Panc1 (cell line): ENCODE data around the gene FBXO17. TPM values are rescaled to one million over a fixed set of nuclear protein-coding genes. Genes with fewer than 3 reads are reported as not detected.

Experiments
- ATAC-seq: fragments of 200-7000 bp; cut with Tn5 transposase; 2 replicates; pipeline ENCODE4 v1.9.1; 2020; ENCODE audit warnings: mild to moderate bottlenecking, moderate library complexity
- BruUV-seq: library from RNA; stranded (reverse); fragments of 400-500 nt; replicated peaks from 2 replicates; lab custom pipeline; 2021; lab: Mats Ljungman, UMichigan
- CTCF ChIA-PET: fragments of 300-600 bp; sonication (Branson Sonifier 250); formaldehyde crosslinking; loops from one replicate; lab custom pipeline; 2022; ENCODE audit warnings: antibody characterized with exemption; lab: Charles Lee
- POLR2A ChIA-PET: fragments of 300-600 bp; sonication (Branson Sonifier 250); formaldehyde crosslinking; loops from one replicate; lab custom pipeline; 2022; ENCODE audit warnings: antibody characterized with exemption; lab: Charles Lee
- DNase-seq: peaks from one replicate; pipeline ENCODE4 v3.0.0-alpha.2; 2010; ENCODE audit warnings: low read depth, low spot score
- H3K27ac ChIP-seq: 2 replicates; pipeline ENCODE4 v1.5.1; 2011; ENCODE audit warnings: mild to moderate bottlenecking, low read length, inconsistent platforms
- H3K27me3 ChIP-seq: fragments of 200-500 bp; sonication (Bioruptor generic); 2 replicates; pipeline ENCODE4 v1.6.0; 2014; ENCODE audit warnings: low read length, inconsistent platforms; ENCODE audit not compliant: control insufficient read depth, insufficient read depth
- H3K36me3 ChIP-seq: fragments of 200-500 bp; sonication (Bioruptor generic); 2 replicates; pipeline ENCODE4 v1.5.1; 2014; ENCODE audit warnings: inconsistent platforms, mild to moderate bottlenecking, low read length, moderate library complexity; ENCODE audit not compliant: control insufficient read depth, insufficient read depth
- H3K4me1 ChIP-seq: 2 replicates; pipeline ENCODE4 v1.5.1; 2011; ENCODE audit warnings: inconsistent platforms, mild to moderate bottlenecking, low read length, moderate library complexity; ENCODE audit not compliant: control insufficient read depth, insufficient read depth
- H3K4me3 ChIP-seq, 2 experiments: 2 replicates each; pipeline ENCODE4 v1.5.1; 2011 to 2012; ENCODE audit warnings: low read depth in 2 of 2, low read length in 2 of 2, mild to moderate bottlenecking in 2 of 2, inconsistent platforms in 1 of 2, moderate library complexity in 1 of 2
- H3K9me3 ChIP-seq: fragments of 200-500 bp; sonication (Bioruptor generic); 2 replicates; pipeline ENCODE4 v1.5.1; 2014; ENCODE audit warnings: low read depth, mild to moderate bottlenecking, inconsistent platforms, low read length, moderate library complexity; ENCODE audit not compliant: control insufficient read depth, insufficient read depth
- CTCF ChIP-seq: fragments of 450-650 bp; IDR thresholded peaks from 2 replicates; pipeline ENCODE4 v1.5.1; 2017; ENCODE audit warnings: mild to moderate bottlenecking
- POLR2AphosphoS5 ChIP-seq: IDR thresholded peaks from 2 replicates; pipeline ENCODE4 v1.6.1; 2012; ENCODE audit warnings: mild to moderate bottlenecking, low read depth, low read length, moderate library complexity
- SIN3A ChIP-seq: IDR thresholded peaks from 2 replicates; pipeline ENCODE4 v1.6.1; 2012; ENCODE audit warnings: low read depth, mild to moderate bottlenecking, low read length, moderate library complexity, borderline replicate concordance; ENCODE audit not compliant: insufficient read depth
- TCF7L2 ChIP-seq: IDR thresholded peaks from 2 replicates; pipeline ENCODE4 v1.6.1; 2011; ENCODE audit warnings: mild to moderate bottlenecking, low read depth, low read length, inconsistent platforms
- in situ Hi-C: cut with HindIII; loops from 2 replicates; pipeline ENCODE4 v1.10.0; 2016; ENCODE audit warnings: low sequenced_read_pairs, low pct_unique_long_range_greater_than_20kb
- intact Hi-C: fragments of 100-400 bp; cut with micrococcal nuclease; formaldehyde crosslinking; loops from one replicate; pipeline ENCODE4 v1.10.0; 2022; ENCODE audit not compliant: unreplicated experiment
- total RNA-seq: library from RNA; stranded (reverse); gene quantifications from one replicate; pipeline ENCODE4 v1.2.1, GENCODE V29; 2021; ENCODE audit not compliant: unreplicated experiment
- TF ChIP-seq, protein P1 (sequence below), 2 experiments: IDR thresholded peaks; 2 replicates each; pipeline ENCODE4 v1.6.1; 2011 to 2012; ENCODE audit warnings: low read depth in 2 of 2, control low read depth in 1 of 2, low read length in 1 of 2, mild to moderate bottlenecking in 1 of 2, moderate library complexity in 1 of 2; ENCODE audit not compliant: insufficient read depth in 1 of 2

FBXO17 gene
- total RNA-seq, 1 experiment from 2014 or later: 411 TPM

GRCh38 chr19:38899447-38900201, 75.9 kb downstream of the FBXO17 start, which contains the start of the genes NFKBIB and SIRT2:
Gene NFKBIB, plus strand, starts transcription at chr19:38899969. Its CDS starts 64 bp downstream, at chr19:38900033.
Gene SIRT2, minus strand, starts transcription at chr19:38899618. Its CDS starts 97 bp downstream, at chr19:38899521.
- intact Hi-C loops (loop anchor here (5.0 kb wide), 1 partner anchor 47 kb away; no protein-coding TSS in a partner anchor), in situ Hi-C loops (no loop called here)
- Histone ChIP-seq H3K9me3 (peaks cover 6% of the 10 kb centered on the region; the same call in 1 of the 2 replicates), H3K27ac (peak within 1 kb of the TSS; percentile 89), H3K4me1 (peaks cover 21% of the 10 kb centered on the region), H3K27me3 (no peaks in the 10 kb centered on the region), H3K4me3 (peak within 1 kb of the TSS; percentile 55 to 75), H3K36me3 (no peaks in the 10 kb centered on the region)
- POLR2A ChIA-PET: interaction anchor here (0.5 to 1.7 kb wide), 12 partner anchors 10 to 281 kb away, joined by 3 to 30 read pairs (median 6); partner anchors contain the start of genes EIF3K, HNRNPL, MRPS12 and SARS2
- peak; percentile 97 for ATAC-seq
- CTCF ChIA-PET: interaction anchor here (0.5 to 1.6 kb wide), 7 partner anchors 12 to 497 kb away, joined by 3 to 19 read pairs (median 6); partner anchors contain the start of genes MRPS12 and SARS2
- DNase-seq: peak; percentile 100
- TF ChIP-seq POLR2AphosphoS5: peak; percentile 98
- TF ChIP-seq CTCF: no peak
- TF ChIP-seq TCF7L2: peak; percentile 89
- TF ChIP-seq SIN3A: peak; percentile 98
- TF ChIP-seq, protein P1, sequence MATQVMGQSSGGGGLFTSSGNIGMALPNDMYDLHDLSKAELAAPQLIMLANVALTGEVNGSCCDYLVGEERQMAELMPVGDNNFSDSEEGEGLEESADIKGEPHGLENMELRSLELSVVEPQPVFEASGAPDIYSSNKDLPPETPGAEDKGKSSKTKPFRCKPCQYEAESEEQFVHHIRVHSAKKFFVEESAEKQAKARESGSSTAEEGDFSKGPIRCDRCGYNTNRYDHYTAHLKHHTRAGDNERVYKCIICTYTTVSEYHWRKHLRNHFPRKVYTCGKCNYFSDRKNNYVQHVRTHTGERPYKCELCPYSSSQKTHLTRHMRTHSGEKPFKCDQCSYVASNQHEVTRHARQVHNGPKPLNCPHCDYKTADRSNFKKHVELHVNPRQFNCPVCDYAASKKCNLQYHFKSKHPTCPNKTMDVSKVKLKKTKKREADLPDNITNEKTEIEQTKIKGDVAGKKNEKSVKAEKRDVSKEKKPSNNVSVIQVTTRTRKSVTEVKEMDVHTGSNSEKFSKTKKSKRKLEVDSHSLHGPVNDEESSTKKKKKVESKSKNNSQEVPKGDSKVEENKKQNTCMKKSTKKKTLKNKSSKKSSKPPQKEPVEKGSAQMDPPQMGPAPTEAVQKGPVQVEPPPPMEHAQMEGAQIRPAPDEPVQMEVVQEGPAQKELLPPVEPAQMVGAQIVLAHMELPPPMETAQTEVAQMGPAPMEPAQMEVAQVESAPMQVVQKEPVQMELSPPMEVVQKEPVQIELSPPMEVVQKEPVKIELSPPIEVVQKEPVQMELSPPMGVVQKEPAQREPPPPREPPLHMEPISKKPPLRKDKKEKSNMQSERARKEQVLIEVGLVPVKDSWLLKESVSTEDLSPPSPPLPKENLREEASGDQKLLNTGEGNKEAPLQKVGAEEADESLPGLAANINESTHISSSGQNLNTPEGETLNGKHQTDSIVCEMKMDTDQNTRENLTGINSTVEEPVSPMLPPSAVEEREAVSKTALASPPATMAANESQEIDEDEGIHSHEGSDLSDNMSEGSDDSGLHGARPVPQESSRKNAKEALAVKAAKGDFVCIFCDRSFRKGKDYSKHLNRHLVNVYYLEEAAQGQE (IDR thresholded peaks at IDR 0.05; ENCODE audit: insufficient read depth in 1 of 2, low read depth in 2 of 2, low read length in 1 of 2): no peak
- BruUV-seq: no TSS peak

- H3K4me1 ChIP-seq: peaks cover 15% of the 10 kb centered on the region
- no peak for TF ChIP-seq CTCF
- no peak for TF ChIP-seq SIN3A
- TF ChIP-seq POLR2AphosphoS5: no peak
- TF ChIP-seq, protein P1 (IDR thresholded peaks at IDR 0.05; ENCODE audit: insufficient read depth in 1 of 2, low read depth in 2 of 2, low read length in 1 of 2): no peak
- no peak for TF ChIP-seq TCF7L2
- peak overlapping the region; percentile 55 to 75 for H3K4me3 ChIP-seq
- peak overlapping the region; percentile 66 for H3K27ac ChIP-seq
- H3K36me3 ChIP-seq: no peaks in the 10 kb centered on the region
- no peak for DNase-seq
- no peaks in the 10 kb centered on the region for H3K27me3 ChIP-seq
- in situ Hi-C loops: no loop called here
- peak; percentile 0 for ATAC-seq
- peaks cover 6% of the 10 kb centered on the region; the same call in 1 of the 2 replicates for H3K9me3 ChIP-seq
- BruUV-seq: no TSS peak
- ChIA-PET POLR2A (no interaction called here), CTCF (no interaction called here)
- intact Hi-C loops: loop anchor here (5.0 kb wide), 1 partner anchor 47 kb away; no protein-coding TSS in a partner anchor
Measured at GRCh38 chr19:38898788-38899446, 76.6 kb downstream of the FBXO17 start.
